Measurements from ENCODE around the gene SCN4A. TPM values are rescaled to one million over a fixed set of nuclear protein-coding genes. Genes with fewer than 3 reads are reported as not detected.
A peak's percentile ranks its signal among the peaks of the same experiment; 100 is the strongest.

The SCN4A gene
- total and polyA plus RNA-seq, 7 donors = 3.8 to 137 (median 45.9) TPM

GRCh38 chr17:64001763-64002529 lies 29.2 kb upstream of the SCN4A start:
- DNase-seq (peak; percentile 60 to 77), ATAC-seq (peak in 3 of 4 donors; percentile 32 to 45 (median 34))
- Histone ChIP-seq H3K9me3 (no peaks in the 10 kb centered on the region), H3K36me3 (ENCODE audit: insufficient read depth in 1 of 2, low read depth in 1 of 2) (no peaks in the 10 kb centered on the region), H3K4me1 (peaks cover 17% of the 10 kb centered on the region), H3K27ac (peak overlapping the region; percentile 41), H3K27me3 (ENCODE audit: insufficient read depth in 3 of 3, low read length in 2 of 3) (peaks cover 0 to 23% (median 4%) of the 10 kb centered on the region in 3 donors), H3K4me3 (no peak overlapping the region)
- no peak for TF ChIP-seq CTCF (IDR thresholded peaks at IDR 0.05)
- intact Hi-C loops (cut with DNase I) = no loop called here
- WGBS, 3 donors = 72 to 81% (median 73%) methylated on average over 13 to 14 of the region's 14 CpGs

GRCh38 chr17:64001091-64001579 lies 28.4 kb upstream of the SCN4A start:
- Histone ChIP-seq H3K4me1 (peaks cover 14% of the 10 kb centered on the region), H3K36me3 (ENCODE audit: insufficient read depth in 1 of 2, low read depth in 1 of 2) (no peaks in the 10 kb centered on the region), H3K4me3 (no peak overlapping the region), H3K27ac (no peak overlapping the region), H3K27me3 (ENCODE audit: insufficient read depth in 3 of 3, low read length in 2 of 3) (peaks cover 0 to 23% (median 4%) of the 10 kb centered on the region in 3 donors), H3K9me3 (no peaks in the 10 kb centered on the region)
- WGBS, 3 donors = 81 to 85% (median 84%) methylated on average over 6 to 7 of the region's 7 CpGs
- no peak for ATAC-seq
- TF ChIP-seq CTCF (IDR thresholded peaks at IDR 0.05) = no peak
- DNase-seq = no peak
- intact Hi-C loops (cut with DNase I) = no loop called here

GRCh38 chr17:63999680-64000531 lies 27.2 kb upstream of the SCN4A start:
- Histone ChIP-seq H3K27ac (no peak overlapping the region), H3K27me3 (ENCODE audit: insufficient read depth in 3 of 3, low read length in 2 of 3) (peaks cover 0 to 23% (median 4%) of the 10 kb centered on the region in 3 donors), H3K36me3 (ENCODE audit: insufficient read depth in 1 of 2, low read depth in 1 of 2) (no peaks in the 10 kb centered on the region), H3K4me1 (peaks cover 14% of the 10 kb centered on the region), H3K4me3 (no peak overlapping the region), H3K9me3 (no peaks in the 10 kb centered on the region)
- no peak for DNase-seq
- TF ChIP-seq CTCF (IDR thresholded peaks at IDR 0.05) = no peak
- intact Hi-C loops (cut with DNase I) = loop anchor here in 1 of 2 donors (5.0 kb wide), 1 partner anchor 68 kb away; the partner anchor contains the start of gene CD79B
- WGBS, 3 donors = 79 to 84% (median 82%) methylated on average over 25 of the region's 25 CpGs
- no peak for ATAC-seq

GRCh38 chr17:63998721-63999679 lies 26.3 kb upstream of the SCN4A start:
- WGBS, 3 donors = 20 to 30% (median 24%) methylated on average over 26 to 33 of the region's 33 CpGs
- H3K4me1 ChIP-seq = peaks cover 14% of the 10 kb centered on the region
- H3K27me3 ChIP-seq (ENCODE audit: insufficient read depth in 3 of 3, low read length in 2 of 3) = peaks cover 0 to 23% (median 4%) of the 10 kb centered on the region in 3 donors
- ATAC-seq (peak in 3 of 4 donors; percentile 1 to 7 (median 4)), DNase-seq (no peak)
- H3K9me3 ChIP-seq = no peaks in the 10 kb centered on the region
- no peak overlapping the region for H3K27ac ChIP-seq
- TF ChIP-seq CTCF (IDR thresholded peaks at IDR 0.05) = no peak
- H3K36me3 ChIP-seq (ENCODE audit: insufficient read depth in 1 of 2, low read depth in 1 of 2) = no peaks in the 10 kb centered on the region
- intact Hi-C loops (cut with DNase I) = loop anchor here in 1 of 2 donors (5.0 kb wide), 1 partner anchor 67 kb away; the partner anchor contains the start of gene CD79B
- H3K4me3 ChIP-seq = peak overlapping the region; percentile 64

All from psoas muscle (tissue), 8 donors.